GM18861 (cell line): ENCODE results near the gene KAZN.

ENCODE experiments used
- ATAC-seq: cut with Tn5 transposase; IDR thresholded peaks from one replicate; pipeline ENCODE4 v1.9.1; 2021; ENCODE audit not compliant: unreplicated experiment

The KAZN gene

DNA sequence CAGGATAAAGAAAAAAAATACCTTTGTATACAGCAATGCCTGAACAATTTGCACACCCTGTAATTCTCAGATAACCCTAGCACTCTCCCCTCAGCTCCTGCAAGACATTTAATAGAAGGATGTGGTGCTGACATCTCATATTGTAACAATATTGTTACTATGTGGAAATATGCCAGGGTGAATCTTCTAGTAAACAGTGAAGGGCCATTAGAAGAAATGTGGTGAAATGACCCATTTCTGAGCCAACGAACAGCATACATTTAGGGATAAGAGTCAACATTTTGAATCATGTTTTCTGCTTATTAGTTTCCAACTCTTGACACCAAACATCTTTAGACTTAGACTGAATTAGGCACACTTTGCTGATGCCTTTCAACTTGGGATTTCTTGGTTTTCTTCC, 188.2 kb downstream of the KAZN start:
- ATAC-seq = no peak

DNA sequence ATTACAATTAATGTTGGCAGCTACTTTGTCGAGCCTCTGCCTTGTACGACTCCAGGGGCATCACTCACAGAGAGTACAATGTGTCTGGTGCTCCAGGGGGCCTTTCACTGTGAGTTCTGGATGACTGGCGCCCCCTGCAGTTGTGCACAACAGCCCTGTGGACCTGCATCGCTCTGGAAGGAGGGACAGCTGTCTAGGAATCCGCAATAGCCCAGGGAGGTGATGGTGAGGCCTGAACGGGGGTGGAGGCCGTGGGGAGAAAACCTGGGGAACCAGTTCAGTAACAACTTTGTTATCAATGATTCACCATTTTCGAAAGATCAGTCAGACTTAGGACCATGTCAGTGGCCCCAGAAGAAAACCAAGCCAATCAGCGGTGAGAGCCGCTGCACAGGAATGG, 189.1 kb downstream of the KAZN start:
- ATAC-seq = no peak

DNA sequence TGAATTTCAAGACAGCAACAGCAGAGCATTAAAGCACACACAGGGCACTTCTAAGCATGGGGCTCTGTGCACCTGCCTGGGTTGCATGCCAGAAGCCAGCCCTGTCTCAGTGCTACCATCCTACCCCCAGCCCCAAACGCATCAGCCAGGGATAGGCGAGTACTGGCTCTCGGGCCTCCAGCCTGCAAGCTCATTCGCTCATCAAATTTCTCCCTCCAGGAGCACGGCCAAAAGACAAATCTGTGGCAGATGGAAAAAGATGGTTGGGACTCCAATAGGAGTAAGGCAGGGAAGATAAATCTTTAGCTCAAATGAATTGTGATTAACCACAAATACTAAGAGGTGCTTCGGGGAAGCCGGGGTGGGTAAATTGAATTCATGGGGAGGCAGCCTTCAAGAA, 189.6 kb downstream of the KAZN start:
- ATAC-seq = no peak

DNA sequence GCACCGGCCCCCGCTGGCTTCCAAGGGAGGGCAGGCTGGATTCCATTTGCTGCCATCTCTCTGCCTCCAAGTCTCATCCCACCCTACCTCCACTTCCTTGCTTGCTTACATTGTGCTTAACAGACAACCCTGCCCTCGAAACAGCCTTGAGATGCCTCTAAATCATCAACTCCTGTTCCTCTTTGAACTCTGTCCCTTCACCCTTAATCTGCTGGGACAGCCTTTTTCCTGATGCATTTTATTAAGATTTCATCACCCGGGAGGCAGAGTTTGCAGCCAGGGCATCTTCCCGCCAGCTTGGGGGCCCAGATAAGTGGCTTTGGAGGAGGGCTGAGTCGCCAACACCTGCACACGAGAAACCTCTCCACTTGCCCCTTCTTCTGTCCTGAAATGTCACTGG, 192.5 kb downstream of the KAZN start:
- no peak for ATAC-seq

GRCh38 chr1:14791654-14792053, 193.2 kb downstream of the KAZN start:
- ATAC-seq = no peak

GRCh38 chr1:14794136-14794768, 195.8 kb downstream of the KAZN start:
- ATAC-seq = no peak

DNA sequence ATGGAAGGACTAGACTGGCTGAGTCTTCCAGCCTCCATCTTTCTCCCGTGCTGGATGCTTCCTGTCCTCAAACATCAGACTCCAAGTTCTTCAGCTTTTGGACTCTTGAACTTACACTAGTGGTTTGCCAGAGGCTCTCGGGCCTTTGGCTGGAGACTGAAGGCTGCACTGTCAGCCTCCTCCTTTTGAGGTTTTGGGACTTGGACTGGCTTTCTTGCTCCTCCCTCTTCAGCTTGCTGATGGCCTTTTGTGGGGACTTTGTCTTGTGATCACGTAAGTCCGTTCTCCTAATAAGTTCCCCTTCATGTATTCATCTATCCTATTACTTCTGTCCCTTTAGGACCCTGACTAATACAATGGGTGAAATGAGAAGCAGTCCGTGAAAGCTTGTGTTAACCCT, 196.4 kb downstream of the KAZN start:
- no peak for ATAC-seq

- ATAC-seq = no peak
Observed at GRCh38 chr1:14795589-14795988, 197.1 kb downstream of the KAZN start.

- ATAC-seq = no peak
Observed at GRCh38 chr1:14800014-14800413, 201.5 kb downstream of the KAZN start.

- no peak for ATAC-seq
Observed at GRCh38 chr1:14800500-14801076, 202.1 kb downstream of the KAZN start.

DNA sequence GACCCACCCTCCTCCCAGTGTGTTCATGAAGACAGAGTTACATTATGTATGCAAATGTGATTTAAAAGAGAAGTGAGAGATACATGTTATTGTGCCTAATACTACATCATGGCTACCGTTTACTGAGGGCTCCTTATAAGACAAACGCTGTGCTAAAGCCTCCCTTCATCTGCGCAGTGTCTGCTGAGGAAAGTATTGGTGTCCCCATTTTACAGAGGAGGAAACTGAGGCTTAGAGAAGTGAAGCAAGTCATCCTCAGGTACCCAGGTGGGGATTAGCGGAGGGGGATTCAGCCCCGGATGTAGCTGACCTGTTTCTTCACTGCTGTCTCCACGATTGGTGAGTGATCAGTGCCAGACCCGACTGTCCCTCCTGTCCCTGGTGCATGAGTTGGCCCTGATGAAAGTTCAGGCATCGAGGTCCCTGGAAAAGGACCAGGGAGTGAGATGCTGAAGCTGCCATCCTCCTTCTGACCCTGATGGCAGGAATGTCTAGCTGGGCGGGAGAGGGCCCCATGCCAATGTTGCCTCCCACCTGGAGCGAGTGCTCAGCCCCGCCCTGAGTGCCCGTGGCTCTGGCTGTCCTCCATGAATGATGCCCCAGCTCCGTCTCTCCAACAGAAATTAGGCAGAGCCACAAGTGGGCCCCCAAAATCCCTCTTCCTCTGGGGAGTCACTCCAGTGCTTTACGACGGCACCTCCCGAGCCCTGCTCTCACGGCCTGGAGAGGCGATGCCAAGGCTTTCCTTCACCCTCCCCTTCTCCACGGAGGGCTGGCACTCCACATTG, 204.7 kb downstream of the KAZN start:
- ATAC-seq = no peak

GRCh38 chr1:14804626-14805025, 206.1 kb downstream of the KAZN start:
- ATAC-seq = no peak

GRCh38 chr1:14806772-14807171, 208.3 kb downstream of the KAZN start:
- ATAC-seq = no peak

DNA sequence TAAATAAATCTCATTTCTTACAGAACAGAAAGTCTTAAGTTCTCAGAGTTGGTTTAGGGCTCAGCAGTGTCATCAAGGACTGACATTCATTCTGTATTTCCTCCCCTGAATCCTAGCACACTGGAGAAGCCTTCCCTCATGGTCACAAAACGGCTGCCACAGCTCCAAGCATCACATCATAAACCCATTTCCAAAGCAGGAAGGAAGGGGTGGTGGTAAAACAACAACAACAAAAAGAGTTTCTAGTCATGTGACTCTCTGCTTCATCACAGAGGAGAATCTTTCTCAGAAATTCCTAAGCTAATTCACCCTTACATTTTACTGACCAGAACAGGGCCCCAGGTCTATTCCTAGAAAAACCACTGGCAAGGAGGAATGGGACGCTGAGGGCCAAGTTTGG, 210.3 kb downstream of the KAZN start:
- no peak for ATAC-seq

DNA sequence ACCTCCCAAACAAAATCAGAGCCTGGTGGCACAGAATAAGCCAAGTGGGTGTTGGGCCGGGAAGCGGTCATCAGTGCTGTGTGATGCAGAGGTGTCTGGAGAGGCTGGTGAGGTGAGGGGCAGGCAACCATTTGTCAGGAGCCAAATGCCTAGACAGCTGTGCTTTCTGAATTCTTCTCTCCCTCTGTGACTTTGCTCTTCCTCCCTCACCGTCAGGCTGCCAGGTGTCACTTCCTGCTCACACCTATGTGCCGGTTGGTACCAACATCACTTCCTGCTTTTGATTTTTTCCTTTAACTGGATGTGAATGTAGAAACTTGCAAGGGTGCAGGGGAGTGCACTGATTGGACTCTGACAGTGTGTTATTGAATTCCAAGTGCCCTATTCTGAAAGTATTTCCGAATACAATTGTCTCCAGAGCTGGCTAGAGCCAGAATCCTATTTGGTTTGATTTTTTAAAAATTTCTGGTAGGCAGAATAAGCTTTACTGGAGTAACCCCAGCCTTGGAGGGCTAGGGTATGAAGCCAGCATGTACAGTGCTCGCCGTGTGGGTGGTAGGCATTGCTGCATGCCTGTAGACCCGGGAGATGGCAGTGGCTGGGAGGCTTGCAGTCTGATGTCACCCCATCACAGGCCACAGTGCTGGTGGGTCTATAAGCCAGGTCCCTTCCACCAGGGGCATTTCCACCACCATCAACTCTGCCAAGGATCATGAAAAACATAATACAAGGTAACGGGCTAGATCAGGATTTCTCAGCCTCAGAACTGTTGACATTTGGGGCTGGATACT, 210.9 kb downstream of the KAZN start:
- no peak for ATAC-seq

GRCh38 chr1:14810595-14811361, 212.3 kb downstream of the KAZN start:
- ATAC-seq = no peak

GRCh38 chr1:14811573-14811972, 213.1 kb downstream of the KAZN start:
- ATAC-seq = no peak

DNA sequence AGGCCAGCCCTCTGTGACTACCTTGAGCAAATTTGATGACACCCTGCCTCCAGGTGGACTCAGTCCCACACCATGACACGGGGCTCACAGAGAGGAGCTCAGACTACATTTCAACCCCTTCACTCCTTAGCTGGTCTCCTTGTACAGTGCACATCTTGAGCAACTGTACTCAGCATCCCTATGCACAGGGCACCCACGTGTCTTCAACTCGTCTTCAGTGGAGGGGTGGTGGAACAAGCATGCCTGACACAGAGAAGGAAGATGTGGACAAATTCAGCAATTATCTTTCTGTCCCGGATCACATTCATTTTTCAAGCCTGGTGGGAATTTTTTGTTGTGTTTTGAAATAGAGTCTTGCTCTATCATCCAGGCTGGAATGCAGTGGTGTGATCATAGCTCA, 213.7 kb downstream of the KAZN start:
- no peak for ATAC-seq

GRCh38 chr1:14815175-14815877, 216.8 kb downstream of the KAZN start:
- ATAC-seq = no peak
